ENCODE data around the gene KLF11.
A peak's percentile ranks its signal among the peaks of the same experiment; 100 is the strongest.

KLF11 gene

DNA sequence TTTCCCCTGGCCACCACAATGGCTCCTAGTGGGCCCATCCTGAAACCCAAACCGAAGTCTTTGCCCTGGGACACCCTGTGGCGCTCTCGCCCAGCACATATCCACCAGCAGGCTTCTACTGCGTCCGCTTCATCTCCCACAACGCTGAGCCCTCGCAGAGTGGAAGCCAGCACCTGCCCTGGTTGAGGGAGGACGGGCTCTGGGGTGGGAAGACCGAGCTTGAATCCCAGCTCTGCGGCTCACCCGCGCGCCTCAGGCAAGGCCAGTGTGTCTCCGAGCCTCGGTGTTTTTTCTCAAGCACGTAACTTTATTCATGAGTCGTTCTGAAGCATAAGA, 15.6 kb downstream of the KLF11 start:
- Mint-ChIP-seq H3K36me3 (peaks cover 23% of the 10 kb centered on the region), H3K9me3 (no peaks in the 10 kb centered on the region), H3K27ac (no peak overlapping the region), H3K4me1 (peaks cover 7% of the 10 kb centered on the region), H3K4me3 (no peak overlapping the region)
- no peak for DNase-seq (ENCODE audit: low spot score in 2 of 2)
- ATAC-seq, result no peak

DNA sequence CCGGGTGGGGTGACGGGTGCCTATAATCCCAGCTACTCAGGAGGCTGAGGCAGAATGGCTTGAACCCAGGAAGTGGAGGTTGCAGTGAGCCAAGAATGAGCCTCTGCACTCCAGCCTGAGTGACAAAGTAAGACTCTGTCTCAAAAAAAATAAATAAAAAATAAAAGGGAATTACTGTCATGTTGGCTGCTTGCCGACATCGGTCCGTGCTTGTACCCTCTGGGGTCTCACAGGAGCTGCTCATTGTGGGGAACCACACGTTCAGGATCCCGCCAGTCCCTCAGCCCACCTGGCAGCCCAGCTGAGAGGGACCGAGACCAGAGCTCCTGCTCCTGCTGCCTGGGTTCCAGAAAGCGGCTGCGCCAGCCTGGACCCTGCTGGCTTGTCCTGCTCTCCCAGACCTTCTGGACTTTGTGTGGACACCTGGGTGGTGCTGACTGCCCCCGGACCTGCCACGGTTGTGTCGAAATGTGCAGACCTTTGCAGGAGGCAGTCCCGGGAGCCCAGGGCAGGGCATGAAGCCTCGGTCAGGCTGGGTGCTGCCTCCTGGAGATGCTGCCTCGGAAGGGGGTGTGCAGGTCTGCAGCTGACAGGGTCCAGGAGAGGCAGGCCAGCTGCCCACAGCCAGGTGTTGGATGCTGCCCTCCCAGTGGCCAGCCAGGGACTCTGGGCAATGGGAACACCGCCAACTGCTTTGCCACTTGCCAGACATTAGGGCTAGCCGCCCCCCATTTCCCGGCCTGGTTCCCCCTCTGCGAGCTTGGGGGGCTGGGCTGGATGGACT, 16.4 kb downstream of the KLF11 start:
- Mint-ChIP-seq H3K4me3 (no peak overlapping the region), H3K4me1 (peaks cover 7% of the 10 kb centered on the region), H3K27ac (no peak overlapping the region), H3K36me3 (peaks cover 15% of the 10 kb centered on the region), H3K9me3 (no peaks in the 10 kb centered on the region)
- ATAC-seq (no peak), DNase-seq (ENCODE audit: low spot score in 2 of 2) (no peak)

DNA sequence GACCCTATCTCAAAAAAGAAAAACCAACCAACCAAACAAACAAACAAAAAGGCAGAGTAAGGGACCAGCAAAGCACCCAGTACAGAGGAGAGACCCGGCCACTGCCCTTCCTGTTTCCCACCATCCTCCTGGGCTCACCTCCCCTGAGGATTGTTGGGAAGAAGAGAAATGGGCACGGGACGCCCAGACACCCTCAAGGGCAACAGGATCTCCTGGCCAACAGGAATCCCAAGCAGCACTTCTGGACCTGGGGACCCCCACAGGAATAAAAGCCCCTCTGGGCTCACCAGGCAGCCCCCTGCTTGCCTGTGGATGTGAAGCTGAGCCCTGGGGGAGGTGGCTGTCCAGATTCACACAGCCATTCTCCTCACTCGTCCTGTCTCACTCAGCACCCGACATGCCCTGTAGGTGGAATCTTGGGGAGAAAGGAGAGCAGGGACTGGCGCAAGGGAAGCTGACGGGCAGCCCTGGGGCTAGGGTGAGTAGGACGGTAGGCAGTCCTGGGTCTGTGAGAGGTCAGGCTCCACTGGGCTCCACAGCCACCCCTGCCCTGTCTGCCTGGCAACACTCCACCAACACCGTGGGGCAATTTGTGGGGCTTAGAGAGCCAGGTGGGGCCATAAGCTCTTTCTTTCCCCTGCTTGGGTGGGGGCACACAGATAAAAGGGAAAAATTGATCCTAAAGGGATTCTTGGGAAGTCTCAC, 18.0 kb downstream of the KLF11 start:
- no peaks in the 10 kb centered on the region for H3K36me3 Mint-ChIP-seq
- peaks cover 16% of the 10 kb centered on the region for H3K4me1 Mint-ChIP-seq
- H3K9me3 Mint-ChIP-seq, result no peaks in the 10 kb centered on the region

DNA sequence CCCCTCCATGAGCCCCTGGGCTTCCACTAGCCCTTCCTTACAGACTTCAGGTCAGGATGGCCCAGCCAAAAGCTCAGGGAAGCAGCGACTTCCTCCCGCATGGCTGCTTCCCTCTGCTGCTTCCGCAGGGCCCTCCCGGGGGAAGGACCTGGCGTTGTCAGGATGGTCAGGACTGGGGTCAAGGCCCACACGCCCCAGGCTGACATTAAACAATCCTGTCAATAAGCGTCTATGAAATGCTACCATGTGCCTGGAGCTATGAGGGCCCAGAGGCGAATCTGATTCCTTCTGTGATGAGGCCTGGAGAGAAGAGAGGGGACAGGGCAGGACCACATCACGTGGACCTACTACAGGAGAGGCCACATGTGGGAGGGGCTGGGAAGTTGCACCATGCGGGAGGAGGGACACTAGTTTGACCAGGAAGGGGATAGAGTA, 19.6 kb downstream of the KLF11 start:
- Mint-ChIP-seq H3K27ac (no peak overlapping the region), H3K4me3 (no peak overlapping the region), H3K4me1 (peaks cover 9% of the 10 kb centered on the region), H3K9me3 (peaks cover 2% of the 10 kb centered on the region), H3K36me3 (no peaks in the 10 kb centered on the region)
- no peak for DNase-seq (ENCODE audit: low spot score in 2 of 2)
- ATAC-seq, result no peak

More for the DNA sequence above, 18.0 kb downstream of the KLF11 start:
- no peak for DNase-seq (ENCODE audit: low spot score in 2 of 2)
- ATAC-seq, result no peak
- Mint-ChIP-seq H3K4me3 (no peak overlapping the region), H3K27ac (no peak overlapping the region)

DNA sequence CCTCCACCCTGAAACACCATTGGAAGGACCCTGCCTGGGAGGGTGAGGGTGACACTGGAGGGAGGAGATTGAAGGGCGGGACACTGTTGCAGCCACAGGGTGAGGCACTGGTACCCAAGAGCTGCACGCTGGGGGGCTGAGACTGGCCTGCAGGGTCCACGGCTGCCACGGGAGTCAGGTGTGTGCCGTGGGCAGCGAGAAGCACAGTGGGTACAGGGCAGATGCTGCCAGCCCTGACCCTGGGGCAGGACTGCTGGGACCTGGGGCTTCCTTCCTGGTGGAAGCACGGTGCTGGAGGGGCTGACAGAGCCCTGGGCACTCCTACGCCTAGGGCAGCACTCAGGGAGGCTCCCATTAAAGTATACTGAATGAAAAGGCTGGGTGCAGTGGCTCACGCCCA, 20.2 kb downstream of the KLF11 start:
- Mint-ChIP-seq H3K9me3 (peaks cover 4% of the 10 kb centered on the region), H3K4me1 (peaks cover 9% of the 10 kb centered on the region), H3K27ac (no peak overlapping the region), H3K36me3 (no peaks in the 10 kb centered on the region), H3K4me3 (no peak overlapping the region)
- ATAC-seq (no peak), DNase-seq (ENCODE audit: low spot score in 2 of 2) (no peak)

DNA sequence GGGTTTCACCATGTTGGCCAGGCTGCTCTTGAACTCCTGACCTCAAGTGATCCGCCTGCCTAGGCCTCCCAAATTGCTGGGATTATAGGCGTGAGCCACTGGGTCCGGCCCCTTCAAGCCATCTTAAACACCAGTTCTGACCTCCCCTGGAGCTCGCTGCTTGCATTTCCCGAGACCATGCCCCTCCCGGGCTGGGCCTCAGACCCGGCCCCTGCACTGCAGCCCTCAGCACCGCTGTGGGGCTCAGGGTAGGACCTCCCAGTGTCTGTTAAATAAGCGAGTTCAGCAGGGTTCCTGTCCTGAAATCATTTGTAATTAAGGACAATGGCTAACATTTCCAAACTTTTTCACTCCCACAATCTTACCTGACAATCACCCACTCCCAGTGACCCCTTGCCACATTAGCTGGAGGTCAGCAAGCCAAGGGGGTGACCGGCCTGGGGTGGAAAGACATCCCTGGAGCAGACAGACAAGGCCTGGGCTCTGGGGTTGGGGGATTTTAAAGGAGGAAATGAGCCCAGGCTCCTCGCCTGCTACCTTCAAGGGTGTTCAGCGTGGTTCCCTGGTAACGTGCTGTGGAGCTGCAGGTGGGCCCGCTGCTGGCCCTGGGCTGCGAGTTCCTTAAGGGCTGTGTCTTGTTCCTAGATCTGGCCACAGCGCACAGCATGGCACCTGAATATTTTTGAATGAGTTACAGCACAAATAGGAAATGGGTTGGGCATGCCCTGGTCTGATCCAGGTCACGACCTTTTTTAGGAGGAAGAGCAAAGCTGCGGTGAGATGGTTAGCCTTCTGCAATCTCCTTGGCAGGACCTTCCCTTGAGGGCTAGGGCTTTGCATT, 21.8 kb downstream of the KLF11 start:
- H3K4me1 Mint-ChIP-seq, result peaks cover 9% of the 10 kb centered on the region
- DNase-seq (ENCODE audit: low spot score in 2 of 2) (no peak), ATAC-seq (no peak)
- no peak overlapping the region for H3K4me3 Mint-ChIP-seq
- H3K9me3 Mint-ChIP-seq, result peaks cover 4% of the 10 kb centered on the region
- no peaks in the 10 kb centered on the region for H3K36me3 Mint-ChIP-seq
- no peak overlapping the region for H3K27ac Mint-ChIP-seq

DNA sequence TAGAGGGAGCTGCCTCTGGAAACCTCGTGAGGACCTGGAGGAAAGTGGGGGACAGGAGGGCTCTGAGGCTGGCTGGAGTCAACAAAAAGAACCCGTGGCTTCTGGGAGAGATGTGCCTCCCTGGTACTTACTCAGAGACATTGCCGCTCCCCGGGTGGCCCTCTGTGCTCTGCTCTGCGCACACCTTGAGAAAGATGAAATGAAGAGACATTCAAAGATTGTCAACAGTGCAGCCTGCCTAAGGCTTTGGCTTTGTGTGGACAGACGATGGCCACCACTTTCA, 22.4 kb downstream of the KLF11 start:
- no peak for ATAC-seq
- no peaks in the 10 kb centered on the region for H3K36me3 Mint-ChIP-seq

DNA sequence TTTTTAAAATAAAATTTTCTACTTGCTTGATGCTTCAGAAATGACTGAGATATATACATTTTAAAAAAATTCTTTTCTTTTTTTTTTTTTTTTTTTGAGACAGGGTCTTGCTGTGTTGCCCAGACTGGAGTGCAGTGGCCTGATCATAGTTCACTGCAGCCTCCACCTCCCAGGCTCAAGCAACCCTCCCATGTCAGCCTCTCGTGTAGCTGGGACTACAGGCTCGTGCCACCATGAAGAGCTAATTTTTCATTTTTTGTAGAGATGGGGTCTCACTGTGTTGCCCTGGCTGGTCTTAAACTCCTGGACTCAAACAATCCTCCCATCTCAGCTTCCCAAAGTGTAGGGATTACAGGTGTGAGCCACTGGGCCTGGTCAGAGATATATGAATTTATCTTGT, 24.0 kb downstream of the KLF11 start:
- Mint-ChIP-seq H3K4me3 (no peak overlapping the region), H3K9me3 (peaks cover 4% of the 10 kb centered on the region), H3K36me3 (no peaks in the 10 kb centered on the region), H3K27ac (no peak overlapping the region), H3K4me1 (peaks cover 10% of the 10 kb centered on the region)
- no peak for DNase-seq (ENCODE audit: low spot score in 2 of 2)
- no peak for ATAC-seq

More for the DNA sequence above, 22.4 kb downstream of the KLF11 start:
- Mint-ChIP-seq H3K4me3 (no peak overlapping the region), H3K4me1 (peaks cover 9% of the 10 kb centered on the region), H3K27ac (no peak overlapping the region), H3K9me3 (peaks cover 4% of the 10 kb centered on the region)
- no peak for DNase-seq (ENCODE audit: low spot score in 2 of 2)

DNA sequence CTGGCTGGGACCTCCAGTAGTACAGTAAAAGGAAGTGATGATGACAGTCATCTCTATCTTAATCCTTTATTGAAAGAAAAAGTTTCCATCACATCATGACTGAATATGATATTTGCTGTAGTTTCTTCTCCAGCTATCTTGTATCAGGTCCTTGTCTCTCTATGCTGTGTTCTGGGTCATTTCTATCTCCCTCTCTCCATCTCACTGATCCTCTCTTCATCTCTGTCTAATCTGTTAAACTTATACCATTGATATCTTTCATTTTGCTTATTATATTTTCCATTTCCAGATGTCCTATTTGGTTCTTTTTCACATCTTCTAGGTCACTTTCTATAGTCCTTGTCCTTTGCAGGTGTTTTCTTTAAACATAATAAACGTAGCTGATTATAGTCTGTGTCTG, 24.5 kb downstream of the KLF11 start:
- ATAC-seq (no peak), DNase-seq (ENCODE audit: low spot score in 2 of 2) (no peak)
- Mint-ChIP-seq H3K36me3 (no peaks in the 10 kb centered on the region), H3K4me3 (no peak overlapping the region), H3K4me1 (peaks cover 16% of the 10 kb centered on the region), H3K27ac (no peak overlapping the region), H3K9me3 (peaks cover 4% of the 10 kb centered on the region)

DNA sequence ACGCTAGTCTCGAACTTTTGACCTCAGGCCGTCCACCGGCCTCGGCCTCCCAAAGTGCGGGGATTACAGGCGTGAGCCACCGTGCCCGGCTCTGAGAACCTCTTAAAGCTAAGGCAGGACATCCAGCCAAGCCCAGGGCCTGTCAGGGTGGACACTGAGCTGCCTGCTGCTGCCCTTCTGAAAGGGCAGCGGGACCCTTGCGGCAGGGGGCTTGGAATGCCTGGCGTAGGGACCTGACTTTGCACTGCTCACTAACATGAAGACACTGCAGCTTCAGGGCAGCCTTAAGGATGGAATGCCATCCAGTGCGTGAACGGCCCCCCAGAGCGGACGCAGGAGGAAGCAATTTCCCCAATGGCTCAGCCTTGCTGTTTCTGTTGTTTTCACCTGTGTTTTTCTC, 27.8 kb downstream of the KLF11 start:
- Mint-ChIP-seq H3K4me1 (peaks cover 8% of the 10 kb centered on the region), H3K36me3 (no peaks in the 10 kb centered on the region), H3K9me3 (peaks cover 4% of the 10 kb centered on the region), H3K4me3 (no peak overlapping the region), H3K27ac (no peak overlapping the region)
- ATAC-seq (no peak), DNase-seq (ENCODE audit: low spot score in 2 of 2) (no peak)

DNA sequence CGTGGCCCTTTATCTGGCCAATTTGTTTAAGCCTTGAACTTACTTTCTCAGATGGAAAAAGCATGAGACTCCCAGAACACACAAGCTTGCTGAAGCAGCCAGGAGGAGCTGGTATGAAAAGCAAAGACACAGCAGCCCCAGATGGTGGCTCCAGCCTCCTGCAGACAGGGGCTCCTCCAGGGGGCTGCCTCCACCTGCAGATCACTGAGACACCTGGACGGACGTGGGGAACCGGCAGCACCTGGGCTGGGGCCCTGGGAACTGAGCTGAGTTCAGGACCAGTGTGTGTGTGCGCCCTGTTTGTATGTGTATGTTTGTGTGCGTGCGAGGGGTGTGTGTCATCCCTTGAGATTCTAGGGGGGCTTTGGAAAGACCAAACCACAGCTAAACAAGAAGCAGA, 28.2 kb downstream of the KLF11 start:
- ATAC-seq (no peak), DNase-seq (ENCODE audit: low spot score in 2 of 2) (no peak)
- Mint-ChIP-seq H3K9me3 (peaks cover 4% of the 10 kb centered on the region), H3K27ac (no peak overlapping the region), H3K4me1 (peaks cover 12% of the 10 kb centered on the region), H3K4me3 (no peak overlapping the region), H3K36me3 (no peaks in the 10 kb centered on the region)

DNA sequence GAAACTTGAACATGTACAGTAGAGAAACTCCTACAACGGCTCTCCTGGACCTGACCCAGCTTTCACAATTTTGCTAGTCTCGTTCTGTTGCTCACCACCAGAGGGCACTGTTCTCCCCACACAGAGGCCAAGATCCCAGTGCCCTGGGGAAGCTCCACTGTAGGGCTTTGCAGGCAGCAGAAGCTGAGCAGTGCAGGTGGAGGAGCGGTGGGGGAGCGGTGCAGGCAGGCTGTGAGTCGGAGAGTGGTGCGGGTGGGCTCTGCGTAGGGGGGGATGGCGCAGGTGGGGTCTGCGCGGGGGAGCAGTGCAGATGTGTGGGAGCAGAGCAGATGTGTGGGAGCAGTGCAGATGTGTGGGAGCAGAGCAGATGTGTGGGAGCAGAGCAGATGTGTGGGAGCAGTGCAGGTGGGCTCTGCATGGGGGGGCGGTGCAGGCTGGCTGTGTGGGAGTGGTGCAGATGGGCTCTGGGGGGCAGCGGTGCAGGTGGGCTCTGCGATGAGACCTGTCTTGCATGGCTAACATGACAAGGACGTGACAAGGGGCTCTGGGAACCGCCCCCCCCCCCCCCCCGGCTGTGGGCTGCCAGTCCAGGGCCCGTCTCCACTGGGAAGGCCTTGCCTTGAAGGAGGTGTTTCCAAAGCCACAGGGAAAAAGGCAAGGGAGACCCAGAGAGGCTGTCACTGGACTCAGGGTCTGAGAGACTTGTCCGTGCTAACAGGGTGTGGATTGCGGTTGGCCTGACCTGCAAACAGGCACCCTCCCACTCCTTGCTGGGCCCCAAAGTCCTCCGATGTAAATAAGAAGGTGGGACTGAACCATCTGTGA, 29.5 kb downstream of the KLF11 start:
- no peak overlapping the region for H3K4me3 Mint-ChIP-seq
- H3K9me3 Mint-ChIP-seq, result peaks cover 2% of the 10 kb centered on the region
- H3K36me3 Mint-ChIP-seq, result no peaks in the 10 kb centered on the region
- peak; percentile 67 to 83 for DNase-seq (ENCODE audit: low spot score in 2 of 2)
- peak; percentile 93 for ATAC-seq
- H3K27ac Mint-ChIP-seq, result no peak overlapping the region
- H3K4me1 Mint-ChIP-seq, result peaks cover 18% of the 10 kb centered on the region

DNA sequence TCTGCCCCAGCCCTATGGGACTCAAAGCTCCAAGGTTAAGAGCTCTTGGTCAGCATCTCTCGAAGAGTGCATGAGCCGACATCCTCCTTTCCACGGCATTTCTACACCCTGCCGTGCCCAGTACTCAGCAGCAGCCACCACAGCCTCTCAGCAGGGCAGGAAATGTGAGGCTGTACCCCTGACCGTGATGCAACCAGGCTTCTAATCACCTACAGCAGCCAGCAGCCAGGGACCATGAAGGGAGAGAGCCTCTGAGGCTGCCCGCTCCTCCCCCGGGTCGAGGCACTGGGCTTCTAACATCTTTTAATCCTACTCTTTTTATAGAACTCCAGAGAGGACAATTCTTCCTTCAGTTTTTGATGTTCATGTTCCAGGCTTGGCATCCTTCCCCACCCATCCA, 30.4 kb downstream of the KLF11 start:
- H3K27ac Mint-ChIP-seq, result no peak overlapping the region
- no peak overlapping the region for H3K4me3 Mint-ChIP-seq
- H3K9me3 Mint-ChIP-seq, result no peaks in the 10 kb centered on the region
- ATAC-seq, result no peak
- peaks cover 18% of the 10 kb centered on the region for H3K4me1 Mint-ChIP-seq
- DNase-seq (ENCODE audit: low spot score in 2 of 2), result no peak
- H3K36me3 Mint-ChIP-seq, result no peaks in the 10 kb centered on the region

DNA sequence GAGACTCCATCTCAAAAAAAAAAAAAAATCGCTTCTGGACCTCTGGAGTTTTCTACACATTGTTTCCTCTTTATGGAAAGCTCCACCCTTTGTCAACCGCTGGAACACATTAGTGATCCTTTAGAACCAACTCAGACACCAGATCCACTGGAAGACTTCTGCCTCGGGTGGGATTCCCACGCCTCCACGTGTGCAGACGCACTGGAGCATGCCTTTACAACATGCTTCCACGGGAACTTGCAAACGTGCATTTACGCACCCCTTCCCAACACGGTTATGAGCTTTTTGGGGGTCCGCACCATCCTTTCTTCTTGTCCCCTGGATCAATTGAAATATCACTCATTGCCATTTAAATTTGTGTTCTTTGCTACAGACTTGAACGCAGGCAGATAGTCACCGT, 31.8 kb downstream of the KLF11 start:
- no peaks in the 10 kb centered on the region for H3K9me3 Mint-ChIP-seq
- H3K36me3 Mint-ChIP-seq, result no peaks in the 10 kb centered on the region
- H3K27ac Mint-ChIP-seq, result no peak overlapping the region
- peaks cover 18% of the 10 kb centered on the region for H3K4me1 Mint-ChIP-seq
- DNase-seq (ENCODE audit: low spot score in 2 of 2), result no peak
- no peak for ATAC-seq
- H3K4me3 Mint-ChIP-seq, result no peak overlapping the region

DNA sequence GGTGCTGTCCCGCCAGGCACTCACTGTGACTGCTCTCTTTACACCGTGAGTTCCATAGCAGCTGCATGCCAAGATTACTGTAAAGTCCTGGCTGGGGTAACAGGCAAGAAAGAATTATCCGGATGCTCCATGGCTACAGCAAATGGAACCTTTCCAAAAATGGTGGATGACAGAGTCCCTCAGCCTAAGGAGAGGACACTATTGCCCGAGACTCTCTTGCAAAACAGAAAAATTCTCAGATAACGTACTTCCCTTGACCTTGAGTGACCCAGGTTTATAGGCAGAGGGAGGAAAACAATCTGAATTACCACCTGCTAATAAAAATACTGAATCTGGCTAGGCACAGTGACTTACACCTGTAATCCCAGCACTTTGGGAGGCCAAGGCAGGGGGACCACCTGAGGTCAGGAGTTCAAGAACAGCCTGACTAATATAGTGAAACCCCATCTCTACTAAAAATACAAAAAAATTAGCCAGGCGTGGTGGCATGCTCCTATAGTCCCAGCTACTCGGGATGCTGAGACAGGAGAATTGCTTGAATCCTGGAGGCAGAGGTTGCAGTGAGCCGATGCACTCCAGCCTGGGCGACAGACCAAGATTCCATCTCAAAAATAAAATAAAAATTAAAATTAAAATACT, 32.3 kb downstream of the KLF11 start:
- no peaks in the 10 kb centered on the region for H3K36me3 Mint-ChIP-seq
- DNase-seq (ENCODE audit: low spot score in 2 of 2), result no peak
- H3K4me3 Mint-ChIP-seq, result no peak overlapping the region

More for the DNA sequence above, 32.3 kb downstream of the KLF11 start:
- Mint-ChIP-seq H3K9me3 (no peaks in the 10 kb centered on the region), H3K27ac (no peak overlapping the region), H3K4me1 (peaks cover 18% of the 10 kb centered on the region)
- no peak for ATAC-seq
